DMS 273 (cell line): Measurements from ENCODE around the gene FUT3.
A peak's percentile ranks its signal among the peaks of the same experiment; 100 is the strongest.

Experiments used
- DNase-seq: peaks from one replicate; lab custom pipeline; 2025; ENCODE audit not compliant: unreplicated experiment; lab: John Stamatoyannopoulos, UW

FUT3 gene

GRCh38 chr19:5804516-5805461 lies 46.5 kb downstream of the FUT3 start, which contains the start of gene NRTN:
NRTN (plus strand) TSS chr19:5805067; CDS start chr19:5824166, 19,099 bp downstream.
- DNase-seq: peak; percentile 77

GRCh38 chr19:5803752-5804515 lies 47.3 kb downstream of the FUT3 start:
- peak; percentile 99 for DNase-seq

- no peak for DNase-seq
Measured at GRCh38 chr19:5803441-5803751, 47.9 kb downstream of the FUT3 start.

GRCh38 chr19:5801796-5802619 lies 49.2 kb downstream of the FUT3 start:
- DNase-seq: peak; percentile 98

GRCh38 chr19:5800361-5801270 lies 50.6 kb downstream of the FUT3 start:
- DNase-seq: no peak

GRCh38 chr19:5799247-5800241 lies 51.7 kb downstream of the FUT3 start:
- peak; percentile 69 for DNase-seq

- no peak for DNase-seq
Measured at GRCh38 chr19:5798244-5798643, 53.0 kb downstream of the FUT3 start.

GRCh38 chr19:5795382-5795919 lies 55.8 kb downstream of the FUT3 start:
- no peak for DNase-seq

GRCh38 chr19:5793188-5793587 lies 58.1 kb downstream of the FUT3 start:
- DNase-seq: no peak
